Muscle of leg (tissue), 11 donors: Measurements from ENCODE around the gene ZFAND3. TPM values are rescaled to one million over a fixed set of nuclear protein-coding genes. Genes with fewer than 3 reads are reported as not detected.

ENCODE experiments used
- DNase-seq: peaks from one replicate; pipeline ENCODE4 v3.0.0; 2013
- H3K27ac ChIP-seq: one replicate; pipeline ENCODE4 v1.5.1; 2013; ENCODE audit warnings: mild to moderate bottlenecking, low read length, control low read depth
- H3K27me3 ChIP-seq: one replicate; pipeline ENCODE4 v1.6.1; 2013; ENCODE audit warnings: low read length; ENCODE audit not compliant: control insufficient read depth, insufficient read depth
- H3K36me3 ChIP-seq: one replicate; pipeline ENCODE4 v1.6.1; 2013; ENCODE audit warnings: low read length; ENCODE audit not compliant: control insufficient read depth, insufficient read depth
- H3K4me1 ChIP-seq: one replicate; pipeline ENCODE4 v1.6.1; 2013; ENCODE audit warnings: low read length; ENCODE audit not compliant: control insufficient read depth, insufficient read depth
- H3K4me3 ChIP-seq: one replicate; pipeline ENCODE4 v1.5.1; 2013; ENCODE audit warnings: low read length, control low read depth
- H3K9me3 ChIP-seq: replicated peaks from 2 replicates; pipeline ENCODE4 v1.6.1; 2013; ENCODE audit warnings: low read depth, low read length; ENCODE audit not compliant: control insufficient read depth
- WGBS: methylation state at CpG from one replicate; pipeline ENCODE4 v1.1.5; 2013; ENCODE audit warnings: missing lambda C conversion rate; ENCODE audit not compliant: insufficient coverage; 5-methylcytosine and 5-hydroxymethylcytosine counted together
- polyA plus RNA-seq, 8 donors: library from polyadenylated mRNA; unstranded; fragments of 120-200 nt; gene quantifications; one replicate each; pipeline versions ENCODE4 v1.2.1 to v1.2.3, GENCODE V29; 2013; ENCODE audit warnings: inconsistent platforms in 1 of 8, low replicate concordance in 1 of 8; ENCODE audit not compliant: insufficient read length in 8 of 8, insufficient read depth in 1 of 8
- total RNA-seq: library from RNA; stranded (reverse); fragments of 120-200 nt; gene quantifications from one replicate; pipeline ENCODE4 v1.2.4, GENCODE V29; 2013

ZFAND3 gene
- total and polyA plus RNA-seq, 9 donors: 13.8 to 92.1 (median 83.8) TPM

DNA sequence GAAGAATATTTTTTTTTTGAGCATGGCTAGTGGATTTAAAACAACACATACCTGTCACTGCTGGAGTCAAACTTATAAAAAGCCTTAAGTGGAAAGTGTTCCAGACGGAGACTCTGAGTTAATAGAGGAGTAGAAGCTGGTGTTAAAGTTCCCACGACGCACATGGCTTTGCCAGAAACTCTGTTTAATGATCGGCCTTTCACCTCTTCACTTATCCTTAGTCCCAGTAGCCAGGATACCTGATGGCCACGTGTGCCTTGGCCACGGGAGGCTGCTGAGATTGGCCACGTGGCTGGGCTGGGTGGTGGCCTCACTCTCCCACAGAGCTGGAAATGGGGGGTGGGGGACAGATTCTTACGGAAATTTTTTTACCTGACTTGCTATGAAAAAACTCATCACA, 333.1 kb downstream of the ZFAND3 start:
- Histone ChIP-seq H3K27ac (no peak overlapping the region), H3K27me3 (no peaks in the 10 kb centered on the region), H3K36me3 (peaks cover 22% of the 10 kb centered on the region), H3K4me1 (peaks cover 35% of the 10 kb centered on the region), H3K9me3 (no peaks in the 10 kb centered on the region), H3K4me3 (no peak overlapping the region)
- WGBS: no CpG with 5 or more reads among the region's 8 CpGs
- DNase-seq: no peak

DNA sequence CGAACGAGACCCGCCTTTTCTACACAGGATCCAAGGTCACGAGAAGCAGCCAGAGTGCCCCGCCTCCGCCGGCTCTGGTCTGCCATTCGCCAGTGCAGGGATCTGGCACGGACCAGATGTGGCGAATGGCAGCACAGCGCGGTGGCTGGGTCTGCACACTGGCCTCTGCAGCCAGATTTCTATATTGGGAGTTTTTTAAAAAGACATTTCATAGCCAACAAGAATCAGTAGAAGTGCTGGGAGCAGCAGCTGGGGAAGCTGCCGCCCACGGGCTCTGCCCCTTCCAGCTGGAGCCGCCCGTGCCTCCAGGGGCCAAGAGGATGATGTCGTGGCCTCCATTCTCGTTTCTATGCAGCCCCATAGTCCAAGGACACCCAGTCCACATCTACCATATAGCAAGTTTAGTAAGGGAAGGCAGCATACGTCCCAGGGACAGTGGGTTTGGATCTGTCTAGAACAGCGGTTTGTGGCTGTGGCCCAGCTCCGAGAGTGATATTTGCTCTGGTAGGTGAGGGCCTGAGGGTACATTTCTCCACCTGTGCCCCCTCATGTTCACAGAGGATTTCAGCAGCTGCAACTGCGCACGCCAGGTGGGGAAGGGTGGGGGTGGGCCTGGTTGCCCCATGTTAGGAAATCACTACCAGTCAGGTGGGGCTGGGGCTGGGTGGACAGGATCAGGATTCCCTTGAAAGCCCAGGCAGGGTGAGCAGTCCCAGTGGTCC, 333.7 kb downstream of the ZFAND3 start:
- WGBS: 95% methylated on average over 14 of the region's 23 CpGs
- DNase-seq: no peak
- no peaks in the 10 kb centered on the region for H3K9me3 ChIP-seq
- H3K27ac ChIP-seq: peak overlapping the region; percentile 13
- H3K36me3 ChIP-seq: peaks cover 22% of the 10 kb centered on the region
- peaks cover 35% of the 10 kb centered on the region for H3K4me1 ChIP-seq
- H3K4me3 ChIP-seq: no peak overlapping the region
- no peaks in the 10 kb centered on the region for H3K27me3 ChIP-seq

GRCh38 chr6:38153798-38154345, 334.3 kb downstream of the ZFAND3 start:
- peak overlapping the region; percentile 13 for H3K27ac ChIP-seq
- H3K27me3 ChIP-seq: no peaks in the 10 kb centered on the region
- peaks cover 34% of the 10 kb centered on the region for H3K4me1 ChIP-seq
- no peak for DNase-seq
- H3K4me3 ChIP-seq: no peak overlapping the region
- no peaks in the 10 kb centered on the region for H3K9me3 ChIP-seq
- peaks cover 18% of the 10 kb centered on the region for H3K36me3 ChIP-seq
- WGBS: 60% methylated on average over 6 of the region's 16 CpGs

GRCh38 chr6:38154731-38155130, 335.2 kb downstream of the ZFAND3 start:
- H3K36me3 ChIP-seq: peaks cover 21% of the 10 kb centered on the region
- 49% methylated on average over 4 of the region's 8 CpGs for WGBS
- no peak for DNase-seq
- peak overlapping the region; percentile 65 for H3K27ac ChIP-seq
- no peaks in the 10 kb centered on the region for H3K9me3 ChIP-seq
- peaks cover 26% of the 10 kb centered on the region for H3K4me1 ChIP-seq
- H3K4me3 ChIP-seq: no peak overlapping the region
- H3K27me3 ChIP-seq: no peaks in the 10 kb centered on the region

GRCh38 chr6:38155144-38155543, 335.6 kb downstream of the ZFAND3 start:
- Histone ChIP-seq H3K9me3 (no peaks in the 10 kb centered on the region), H3K36me3 (peaks cover 21% of the 10 kb centered on the region), H3K4me3 (no peak overlapping the region), H3K27ac (peak overlapping the region; percentile 65), H3K4me1 (peaks cover 26% of the 10 kb centered on the region), H3K27me3 (no peaks in the 10 kb centered on the region)
- 82% methylated on average over 7 of the region's 9 CpGs for WGBS
- DNase-seq: peak; percentile 48

DNA sequence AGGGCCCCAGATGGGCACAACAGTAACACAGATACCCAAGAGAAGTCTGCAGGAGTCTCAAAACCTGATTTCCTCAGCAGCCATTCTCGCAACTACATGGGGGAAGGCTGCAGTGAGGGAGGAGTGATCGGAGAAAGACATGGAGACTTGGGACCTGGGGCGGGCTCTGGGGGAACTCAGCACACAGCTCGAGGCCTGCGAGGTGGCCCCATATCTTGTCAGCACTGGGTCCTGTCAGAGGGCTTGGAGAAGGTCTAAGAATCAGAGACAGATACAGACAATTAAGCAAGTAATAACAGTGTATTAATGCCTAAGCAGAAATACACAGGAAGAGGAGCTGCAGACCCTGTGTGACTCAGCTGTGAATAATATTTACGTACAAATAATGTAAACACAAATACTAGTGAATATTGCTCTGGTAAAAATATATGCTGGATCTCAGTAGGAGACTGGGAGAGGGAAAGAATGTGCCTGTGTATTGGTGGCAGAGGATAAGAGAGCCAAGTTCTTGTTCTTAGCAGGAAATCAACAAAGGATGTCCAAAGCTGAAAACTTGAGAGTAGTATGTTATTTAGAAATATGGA, 336.2 kb downstream of the ZFAND3 start:
- H3K4me3 ChIP-seq: no peak overlapping the region
- no peaks in the 10 kb centered on the region for H3K27me3 ChIP-seq
- peaks cover 26% of the 10 kb centered on the region for H3K4me1 ChIP-seq
- DNase-seq: no peak
- peaks cover 24% of the 10 kb centered on the region for H3K36me3 ChIP-seq
- H3K27ac ChIP-seq: peak overlapping the region; percentile 10
- no peaks in the 10 kb centered on the region for H3K9me3 ChIP-seq
- WGBS: 80% methylated on average over 2 of the region's 6 CpGs

GRCh38 chr6:38156818-38157565, 337.5 kb downstream of the ZFAND3 start:
- no peaks in the 10 kb centered on the region for H3K9me3 ChIP-seq
- 100% methylated on average over 4 of the region's 10 CpGs for WGBS
- H3K27ac ChIP-seq: no peak overlapping the region
- H3K36me3 ChIP-seq: peaks cover 24% of the 10 kb centered on the region
- H3K27me3 ChIP-seq: no peaks in the 10 kb centered on the region
- H3K4me1 ChIP-seq: peaks cover 26% of the 10 kb centered on the region
- no peak overlapping the region for H3K4me3 ChIP-seq
- no peak for DNase-seq

GRCh38 chr6:38157905-38158304, 338.4 kb downstream of the ZFAND3 start:
- Histone ChIP-seq H3K9me3 (no peaks in the 10 kb centered on the region), H3K4me1 (peaks cover 24% of the 10 kb centered on the region), H3K36me3 (peaks cover 17% of the 10 kb centered on the region), H3K4me3 (no peak overlapping the region), H3K27ac (no peak overlapping the region), H3K27me3 (no peaks in the 10 kb centered on the region)
- 87% methylated on average over 11 of the region's 11 CpGs for WGBS
- no peak for DNase-seq

DNA sequence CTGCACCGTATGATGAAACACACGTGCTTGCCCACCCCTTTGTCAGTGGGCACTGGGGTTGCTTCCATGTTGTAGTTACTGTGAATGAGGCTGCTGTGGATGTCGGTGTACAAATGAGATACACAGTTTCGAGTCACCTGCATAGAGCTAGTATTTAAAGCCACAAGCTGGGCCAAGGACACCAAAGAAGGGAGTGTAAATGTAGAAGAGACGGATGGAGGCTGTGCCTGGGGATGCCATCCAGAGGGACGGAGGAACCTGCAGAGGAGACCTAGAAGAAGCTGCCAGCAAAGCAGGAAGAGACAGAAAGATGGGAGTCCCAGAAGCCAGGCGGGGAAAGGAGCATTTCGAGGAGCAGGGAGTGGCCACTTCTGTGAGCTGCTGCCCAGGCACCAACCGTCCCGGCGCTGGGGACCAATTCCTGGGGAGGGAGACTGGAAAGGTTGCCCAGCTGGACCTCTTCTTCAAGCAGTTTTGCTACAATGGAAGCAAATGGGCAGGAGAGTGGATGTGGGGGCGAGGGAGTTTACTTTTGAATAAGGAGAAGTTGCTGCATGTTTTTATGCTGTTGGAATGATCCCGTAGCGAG, 339.3 kb downstream of the ZFAND3 start:
- no peak for DNase-seq
- H3K4me3 ChIP-seq: no peak overlapping the region
- WGBS: 89% methylated on average over 14 of the region's 14 CpGs
- H3K4me1 ChIP-seq: peaks cover 15% of the 10 kb centered on the region
- no peaks in the 10 kb centered on the region for H3K9me3 ChIP-seq
- peaks cover 13% of the 10 kb centered on the region for H3K36me3 ChIP-seq
- no peaks in the 10 kb centered on the region for H3K27me3 ChIP-seq
- no peak overlapping the region for H3K27ac ChIP-seq

DNA sequence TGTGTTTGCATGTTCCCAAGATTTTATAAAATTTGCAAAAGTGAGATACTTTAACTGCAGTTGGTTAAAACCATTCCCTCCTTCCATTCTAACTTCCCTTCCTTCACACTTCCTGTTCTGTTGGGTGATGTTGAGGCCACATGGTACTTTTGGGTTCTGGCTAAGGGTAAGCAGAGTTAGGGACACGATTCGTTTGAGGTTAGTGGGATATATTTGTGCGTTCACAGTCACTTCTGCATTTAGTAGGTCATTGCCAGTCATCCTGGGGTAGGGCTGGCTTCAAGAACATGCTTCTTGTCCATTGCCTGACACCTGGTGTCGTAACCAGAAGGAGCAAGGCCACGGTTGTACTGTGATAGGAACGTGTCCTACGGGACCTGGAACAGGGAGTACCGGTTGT, 340.1 kb downstream of the ZFAND3 start:
- no peak for DNase-seq
- no peaks in the 10 kb centered on the region for H3K27me3 ChIP-seq
- H3K4me3 ChIP-seq: no peak overlapping the region
- 82% methylated on average over 5 of the region's 8 CpGs for WGBS
- H3K4me1 ChIP-seq: peaks cover 11% of the 10 kb centered on the region
- no peaks in the 10 kb centered on the region for H3K9me3 ChIP-seq
- peaks cover 12% of the 10 kb centered on the region for H3K36me3 ChIP-seq
- H3K27ac ChIP-seq: no peak overlapping the region
